IMR-90 (cell line): ENCODE results near the gene LRRC4C. TPM values are rescaled to one million over a fixed set of nuclear protein-coding genes. Genes with fewer than 3 reads are reported as not detected.

Source experiments
- ATAC-seq: fragments of 200-7000 bp; cut with Tn5 transposase; 2 replicates; pipeline ENCODE4 v1.9.1; 2020; ENCODE audit warnings: low read depth, mild to moderate bottlenecking, moderate library complexity
- BruUV-seq: library from RNA; stranded (reverse); fragments of 400-500 nt; replicated peaks from 2 replicates; lab custom pipeline; 2021; lab: Mats Ljungman, UMichigan
- CTCF ChIA-PET: fragments of 300-600 bp; formaldehyde crosslinking; extraction: SDS; loops from one replicate; lab custom pipeline; 2021; ENCODE audit warnings: antibody characterized with exemption; lab: Yijun Ruan, JAX
- POLR2A ChIA-PET: fragments of 300-600 bp; sonication (Branson Sonifier 250); formaldehyde crosslinking; loops from one replicate; lab custom pipeline; 2022; ENCODE audit warnings: antibody characterized with exemption; ENCODE audit not compliant: unreplicated experiment; lab: Charles Lee
- DNase-seq: peaks from one replicate; pipeline ENCODE4 v3.0.0; 2013
- H2AFZ ChIP-seq: replicated peaks from 2 replicates; pipeline ENCODE3; 2013; ENCODE audit warnings: low read length, mild to moderate bottlenecking; ENCODE audit not compliant: poor library complexity
- H2AK5ac ChIP-seq: 2 replicates; pipeline ENCODE4 v1.6.1; 2013; ENCODE audit warnings: low read depth, low read length, inconsistent platforms
- H2AK9ac ChIP-seq: replicated peaks from 2 replicates; pipeline ENCODE3; 2013; ENCODE audit warnings: mild to moderate bottlenecking, low read depth, low read length, moderate library complexity; ENCODE audit not compliant: poor library complexity
- H2BK120ac ChIP-seq: 2 replicates; pipeline ENCODE4 v1.6.1; 2013; ENCODE audit warnings: low read depth, low read length, inconsistent platforms
- H2BK15ac ChIP-seq: 3 replicates; pipeline ENCODE4 v1.6.1; 2013; ENCODE audit warnings: low read depth, low read length, inconsistent platforms
- H2BK20ac ChIP-seq: 2 replicates; pipeline ENCODE4 v1.6.1; 2013; ENCODE audit warnings: low read depth, mild to moderate bottlenecking, inconsistent platforms, low read length, moderate library complexity
- H2BK5ac ChIP-seq: 2 replicates; pipeline ENCODE4 v1.6.1; 2013; ENCODE audit warnings: mild to moderate bottlenecking, low read depth, low read length, inconsistent platforms; ENCODE audit not compliant: poor library complexity, severe bottlenecking
- H3K14ac ChIP-seq: replicated peaks from 2 replicates; pipeline ENCODE4 v1.6.1; 2013; ENCODE audit warnings: low read depth, low read length, inconsistent platforms
- H3K18ac ChIP-seq: 2 replicates; pipeline ENCODE4 v1.6.1; 2013; ENCODE audit warnings: low read depth, low read length, control low read depth
- H3K23ac ChIP-seq: 2 replicates; pipeline ENCODE4 v1.6.1; 2013; ENCODE audit warnings: low read depth, low read length, inconsistent platforms
- H3K27ac ChIP-seq: 2 replicates; pipeline ENCODE4 v1.5.1; 2013; ENCODE audit warnings: mild to moderate bottlenecking, control low read depth, low read length; ENCODE audit not compliant: insufficient read depth
- H3K27me3 ChIP-seq: 2 replicates; pipeline ENCODE4 v1.6.1; 2013; ENCODE audit warnings: low read length; ENCODE audit not compliant: control insufficient read depth, insufficient read depth
- H3K36me3 ChIP-seq: 2 replicates; pipeline ENCODE4 v1.6.1; 2013; ENCODE audit warnings: low read length, mixed read lengths; ENCODE audit not compliant: control insufficient read depth, insufficient read depth
- H3K4ac ChIP-seq: 2 replicates; pipeline ENCODE4 v1.6.1; 2013; ENCODE audit warnings: low read depth, low read length, inconsistent platforms
- H3K4me1 ChIP-seq: 2 replicates; pipeline ENCODE4 v1.6.1; 2013; ENCODE audit warnings: low read length, mixed read lengths; ENCODE audit not compliant: control insufficient read depth, insufficient read depth
- H3K4me2 ChIP-seq: 2 replicates; pipeline ENCODE4 v1.6.1; 2013; ENCODE audit warnings: low read depth, mild to moderate bottlenecking, control low read depth, low read length, moderate library complexity
- H3K4me3 ChIP-seq: 2 replicates; pipeline ENCODE4 v1.5.1; 2013; ENCODE audit warnings: low read depth, mild to moderate bottlenecking, control low read depth, low read length, moderate library complexity; ENCODE audit not compliant: insufficient read depth
- H3K56ac ChIP-seq: 2 replicates; pipeline ENCODE4 v1.6.1; 2013; ENCODE audit warnings: low read length, inconsistent platforms; ENCODE audit not compliant: insufficient read depth; ENCODE audit errors: extremely low read depth
- H3K79me1 ChIP-seq, 2 experiments: 2 replicates each; pipeline ENCODE4 v1.6.1; 2013; ENCODE audit warnings: low read length in 2 of 2, inconsistent platforms in 1 of 2, low read depth in 1 of 2
- H3K9ac ChIP-seq: 2 replicates; pipeline ENCODE4 v1.6.1; 2013; ENCODE audit warnings: low read depth, low read length, control low read depth
- H3K9me1 ChIP-seq: 2 replicates; pipeline ENCODE4 v1.6.1; 2013; ENCODE audit warnings: low read length, inconsistent platforms; ENCODE audit not compliant: insufficient read depth
- H3K9me3 ChIP-seq: 2 replicates; pipeline ENCODE4 v1.6.1; 2013; ENCODE audit warnings: low read length; ENCODE audit not compliant: control insufficient read depth, insufficient read depth
- H4K20me1 ChIP-seq: 2 replicates; pipeline ENCODE4 v1.6.1; 2013; ENCODE audit warnings: low read length, inconsistent platforms; ENCODE audit not compliant: insufficient read depth
- H4K5ac ChIP-seq: 2 replicates; pipeline ENCODE4 v1.6.1; 2013; ENCODE audit warnings: mild to moderate bottlenecking, low read depth, low read length, control low read depth
- H4K8ac ChIP-seq, 2 experiments: 2 replicates each; pipeline ENCODE4 v1.6.1; 2013; ENCODE audit warnings: low read depth in 2 of 2, low read length in 2 of 2, control low read depth in 1 of 2, inconsistent platforms in 1 of 2
- H4K91ac ChIP-seq: 2 replicates; pipeline ENCODE4 v1.6.1; 2013; ENCODE audit warnings: low read depth, low read length, inconsistent platforms; ENCODE audit not compliant: insufficient read depth
- CEBPB ChIP-seq: IDR thresholded peaks from 2 replicates; pipeline ENCODE4 v1.6.1; 2012; ENCODE audit warnings: low read depth, low read length, improper control_type of control experiment
- CHD1 ChIP-seq: IDR thresholded peaks from 2 replicates; pipeline ENCODE4 v1.6.1; 2012; ENCODE audit warnings: low read depth, low read length, improper control_type of control experiment
- CTCF ChIP-seq: conservative IDR thresholded peaks from 2 replicates; pipeline ENCODE4 v1.5.1; 2012; ENCODE audit warnings: mild to moderate bottlenecking, low read depth, low read length, improper control_type of control experiment
- FOS ChIP-seq: fragments of 150-350 bp; IDR thresholded peaks from 2 replicates; pipeline ENCODE4 v1.6.1; 2016; ENCODE audit warnings: low read depth, low read length
- MAFK ChIP-seq: IDR thresholded peaks from 2 replicates; pipeline ENCODE4 v1.6.1; 2012; ENCODE audit warnings: low read depth, low read length, improper control_type of control experiment
- MAZ ChIP-seq: IDR thresholded peaks from 2 replicates; pipeline ENCODE4 v1.6.1; 2012; ENCODE audit warnings: low read depth, mild to moderate bottlenecking, low read length, improper control_type of control experiment, moderate library complexity, borderline replicate concordance
- MXI1 ChIP-seq: IDR thresholded peaks from 2 replicates; pipeline ENCODE4 v1.6.1; 2012; ENCODE audit warnings: low read depth, mild to moderate bottlenecking, low read length, moderate library complexity, borderline replicate concordance
- NFE2L2 ChIP-seq: fragments of 150-350 bp; IDR thresholded peaks from 2 replicates; pipeline ENCODE4 v1.6.1; 2016; ENCODE audit warnings: low read depth, mild to moderate bottlenecking, low read length
- POLR2A ChIP-seq: IDR thresholded peaks from 2 replicates; pipeline ENCODE4 v1.6.1; 2012; ENCODE audit warnings: mild to moderate bottlenecking, low read depth, low read length
- RAD21 ChIP-seq: IDR thresholded peaks from 2 replicates; pipeline ENCODE4 v1.6.1; 2012; ENCODE audit warnings: low read length, improper control_type of control experiment
- RCOR1 ChIP-seq: IDR thresholded peaks from 2 replicates; pipeline ENCODE4 v1.6.1; 2012; ENCODE audit warnings: mild to moderate bottlenecking, low read length, improper control_type of control experiment; ENCODE audit not compliant: insufficient replicate concordance
- RFX5 ChIP-seq: IDR thresholded peaks from 2 replicates; pipeline ENCODE4 v1.8.0; 2012; ENCODE audit warnings: low read depth, mild to moderate bottlenecking, low read length, moderate library complexity
- SMC3 ChIP-seq: fragments of 150-350 bp; IDR thresholded peaks from 2 replicates; pipeline ENCODE4 v1.6.1; 2016; ENCODE audit warnings: low read depth, mild to moderate bottlenecking, antibody characterized with exemption, low read length, moderate library complexity
- WGBS, 2 experiments: methylation state at CpG; one replicate each; pipeline versions ENCODE4 v1.1.5 to v1.1.7; 2013; ENCODE audit warnings: missing lambda C conversion rate in 2 of 2; ENCODE audit not compliant: insufficient read length in 1 of 2; ENCODE audit errors: extremely low coverage in 2 of 2; 5-methylcytosine and 5-hydroxymethylcytosine counted together
- dilution Hi-C: fragments of 300-500 bp; cut with HindIII; formaldehyde crosslinking; loops from one replicate; pipeline ENCODE4 v1.14.3; 2018; ENCODE audit warnings: low sequenced_read_pairs; ENCODE audit not compliant: unreplicated experiment
- in situ Hi-C: fragments of 300-500 bp; cut with MboI; formaldehyde crosslinking; loops from 3 replicates; pipeline ENCODE4 v1.14.3; 2019; ENCODE audit warnings: low sequenced_read_pairs, inconsistent platforms, mixed read lengths
- intact Hi-C: fragments of 100-400 bp; cut with micrococcal nuclease; formaldehyde crosslinking; loops from 2 replicates; pipeline ENCODE4 v1.10.0; 2022
- polyA plus RNA-seq, 3 experiments: library from polyadenylated mRNA; depleted of rRNA; stranded (reverse); fragments of >200 nt; gene quantifications; 2 replicates each; pipeline ENCODE4 v1.2.3, GENCODE V29; 2012; ENCODE audit warnings: low replicate concordance in 1 of 3
- total RNA-seq: library from RNA; depleted of rRNA; stranded (reverse); fragments of >200 nt; gene quantifications from 2 replicates; pipeline ENCODE4 v1.2.3, GENCODE V29; 2012
- TF ChIP-seq, protein P1 (sequence below): fragments of 150-350 bp; IDR thresholded peaks from 2 replicates; pipeline ENCODE4 v1.6.1; 2017; ENCODE audit warnings: mild to moderate bottlenecking, antibody characterized with exemption, low read length, low read depth

Gene LRRC4C
- total and polyA plus RNA-seq, 2 of the 4 experiments (the other 2 are of a cell fraction) = under 0.01 to 0.03 TPM

DNA sequence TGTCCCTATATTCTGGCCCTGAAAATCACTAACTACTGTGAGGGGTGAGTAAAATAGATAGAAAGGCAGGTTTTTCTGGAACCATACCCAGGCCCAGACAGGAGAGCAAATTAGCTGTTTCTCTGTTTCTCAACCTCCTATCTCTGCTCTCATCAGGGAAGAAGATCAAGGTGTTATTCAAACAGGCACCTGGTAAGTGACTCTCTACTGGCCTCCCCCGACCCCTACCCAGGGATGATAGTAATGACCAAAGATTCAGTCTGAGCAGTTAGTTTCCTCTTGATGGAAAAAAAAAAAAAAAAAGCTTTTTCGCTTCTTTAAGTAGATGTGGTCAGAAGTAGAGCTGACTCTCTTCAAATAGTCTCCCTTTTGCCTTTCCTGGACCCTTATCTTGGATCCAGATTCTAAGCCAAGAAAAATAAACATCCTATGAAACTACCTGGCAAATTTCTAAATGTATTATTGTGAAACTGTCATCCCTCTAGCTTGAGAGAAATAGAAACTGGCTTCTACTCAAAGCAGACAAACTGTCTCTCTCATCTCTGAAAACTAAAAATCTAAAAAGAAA is 9.9 kb downstream of the LRRC4C start:
- no CpG with 5 or more reads among the region's 2 CpGs for WGBS, 2 experiments
- Histone ChIP-seq H4K20me1 (no peaks in the 10 kb centered on the region), H3K4ac (no peak overlapping the region), H3K36me3 (no peaks in the 10 kb centered on the region), H2BK15ac (no peak overlapping the region), H3K23ac (no peak overlapping the region), H4K8ac (no peak overlapping the region), H2BK120ac (no peak overlapping the region), H3K18ac (no peak overlapping the region), H3K4me3 (no peak overlapping the region), H3K9me3 (no peaks in the 10 kb centered on the region), H3K4me2 (no peak overlapping the region), H3K79me1 (no peaks in the 10 kb centered on the region), H2AK9ac (no peak overlapping the region), H2AK5ac (no peak overlapping the region), H3K4me1 (no peaks in the 10 kb centered on the region), H3K27me3 (no peaks in the 10 kb centered on the region), H3K9me1 (no peaks in the 10 kb centered on the region), H2BK5ac (no peak overlapping the region), H3K9ac (no peak overlapping the region), H3K27ac (no peak overlapping the region), H2BK20ac (no peak overlapping the region), H2AFZ (no peak overlapping the region), H4K5ac (no peak overlapping the region), H4K91ac (no peak overlapping the region), H3K14ac (no peak overlapping the region), H3K56ac (no peak overlapping the region)
- ChIA-PET POLR2A (interaction anchor here (0.6 kb wide), 1 partner anchor 9 kb away, joined by 8 read pairs; no protein-coding TSS in a partner anchor), CTCF (no interaction called here)
- in situ Hi-C loops (loop anchor here (25.0 kb wide), 1 partner anchor 1838 kb away; no protein-coding TSS in a partner anchor), dilution Hi-C loops (no loop called here), intact Hi-C loops (no loop called here)
- ATAC-seq (no peak), DNase-seq (no peak)
- no peak for TF ChIP-seq SMC3
- no peak for TF ChIP-seq POLR2A
- TF ChIP-seq FOS = no peak
- TF ChIP-seq RFX5 = no peak
- no peak for TF ChIP-seq RCOR1
- no peak for TF ChIP-seq NFE2L2
- TF ChIP-seq, protein P1, sequence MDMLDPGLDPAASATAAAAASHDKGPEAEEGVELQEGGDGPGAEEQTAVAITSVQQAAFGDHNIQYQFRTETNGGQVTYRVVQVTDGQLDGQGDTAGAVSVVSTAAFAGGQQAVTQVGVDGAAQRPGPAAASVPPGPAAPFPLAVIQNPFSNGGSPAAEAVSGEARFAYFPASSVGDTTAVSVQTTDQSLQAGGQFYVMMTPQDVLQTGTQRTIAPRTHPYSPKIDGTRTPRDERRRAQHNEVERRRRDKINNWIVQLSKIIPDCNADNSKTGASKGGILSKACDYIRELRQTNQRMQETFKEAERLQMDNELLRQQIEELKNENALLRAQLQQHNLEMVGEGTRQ = no peak
- TF ChIP-seq RAD21 = no peak
- TF ChIP-seq CEBPB = no peak
- no peak for TF ChIP-seq CHD1
- no peak for TF ChIP-seq MAZ
- TF ChIP-seq MXI1 = no peak
- TF ChIP-seq MAFK = no peak
- TF ChIP-seq CTCF = no peak
- no TSS peak for BruUV-seq
